Trophoblast cell (in vitro differentiated cells and primary cell): ENCODE data around the gene HLA-DMB. TPM values are rescaled to one million over a fixed set of nuclear protein-coding genes. Genes with fewer than 3 reads are reported as not detected.
A peak's percentile ranks its signal among the peaks of the same experiment; 100 is the strongest.

Experiments used
- DNase-seq, 2 donors: peaks; one replicate each; pipeline ENCODE4 v3.0.0-alpha.2; 2016
- H2AFZ ChIP-seq: 2 replicates; pipeline ENCODE4 v1.6.1; 2013; ENCODE audit warnings: low read length, moderate library complexity, mild to moderate bottlenecking; ENCODE audit not compliant: insufficient read depth, poor library complexity
- H2AK5ac ChIP-seq: 2 replicates; pipeline ENCODE4 v1.6.1; 2013; ENCODE audit warnings: mild to moderate bottlenecking, low read length
- H2BK120ac ChIP-seq: 2 replicates; pipeline ENCODE4 v1.6.1; 2013; ENCODE audit warnings: low read length, mild to moderate bottlenecking, moderate library complexity; ENCODE audit not compliant: insufficient read depth, poor library complexity
- H2BK12ac ChIP-seq: 2 replicates; pipeline ENCODE4 v1.6.1; 2013; ENCODE audit warnings: mild to moderate bottlenecking, low read length, moderate library complexity
- H2BK5ac ChIP-seq: 2 replicates; pipeline ENCODE4 v1.6.1; 2013; ENCODE audit warnings: low read length, low read depth, moderate library complexity, mild to moderate bottlenecking; ENCODE audit not compliant: poor library complexity
- H3K14ac ChIP-seq: 2 replicates; pipeline ENCODE4 v1.6.1; 2013; ENCODE audit warnings: mild to moderate bottlenecking, low read length
- H3K18ac ChIP-seq: 2 replicates; pipeline ENCODE4 v1.6.1; 2013; ENCODE audit warnings: mild to moderate bottlenecking, low read length
- H3K23ac ChIP-seq: 2 replicates; pipeline ENCODE4 v1.6.1; 2013; ENCODE audit warnings: low read length
- H3K27ac ChIP-seq: 2 replicates; pipeline ENCODE4 v1.5.1; 2013; ENCODE audit warnings: low read depth, mild to moderate bottlenecking, inconsistent platforms, low read length, moderate library complexity
- H3K27me3 ChIP-seq: 2 replicates; pipeline ENCODE4 v1.6.1; 2013; ENCODE audit warnings: inconsistent platforms, mild to moderate bottlenecking, low read length, moderate library complexity; ENCODE audit not compliant: insufficient read depth
- H3K36me3 ChIP-seq, 2 experiments: 1 replicate in 1 of 2; 2 replicates in 1 of 2; pipeline ENCODE4 v1.6.1; 2013; ENCODE audit warnings: low read length in 2 of 2, mild to moderate bottlenecking in 2 of 2, moderate library complexity in 1 of 2; ENCODE audit not compliant: insufficient read depth in 2 of 2, control insufficient read depth in 1 of 2
- H3K4ac ChIP-seq: 2 replicates; pipeline ENCODE4 v1.6.1; 2013; ENCODE audit warnings: low read depth, mild to moderate bottlenecking, low read length, moderate library complexity
- H3K4me1 ChIP-seq, 2 experiments: 1 replicate in 1 of 2; 2 replicates in 1 of 2; pipeline ENCODE4 v1.6.1; 2013; ENCODE audit warnings: low read length in 2 of 2, mild to moderate bottlenecking in 2 of 2, moderate library complexity in 1 of 2; ENCODE audit not compliant: insufficient read depth in 2 of 2, control insufficient read depth in 1 of 2
- H3K4me2 ChIP-seq: 2 replicates; pipeline ENCODE4 v1.6.1; 2013; ENCODE audit warnings: inconsistent platforms, mild to moderate bottlenecking, low read length, moderate library complexity
- H3K4me3 ChIP-seq: 2 replicates; pipeline ENCODE4 v1.5.1; 2013; ENCODE audit warnings: mild to moderate bottlenecking, low read depth, low read length, inconsistent platforms
- H3K79me1 ChIP-seq: one replicate; pipeline ENCODE4 v1.6.1; 2013; ENCODE audit warnings: low read length
- H3K79me2 ChIP-seq: 2 replicates; pipeline ENCODE4 v1.6.1; 2013; ENCODE audit warnings: low read length, mild to moderate bottlenecking; ENCODE audit not compliant: control insufficient read depth, insufficient read depth, poor library complexity
- H3K9ac ChIP-seq: 2 replicates; pipeline ENCODE4 v1.6.1; 2013; ENCODE audit warnings: mild to moderate bottlenecking, low read length
- H3K9me3 ChIP-seq: 2 replicates; pipeline ENCODE4 v1.6.1; 2013; ENCODE audit warnings: low read depth, mild to moderate bottlenecking, control low read depth, inconsistent platforms, low read length; ENCODE audit not compliant: insufficient read depth
- H4K12ac ChIP-seq: 2 replicates; pipeline ENCODE4 v1.6.1; 2013; ENCODE audit warnings: low read depth, mild to moderate bottlenecking, low read length, moderate library complexity
- H4K8ac ChIP-seq: 2 replicates; pipeline ENCODE4 v1.6.1; 2013; ENCODE audit warnings: low read depth, mild to moderate bottlenecking, low read length, moderate library complexity
- H4K91ac ChIP-seq: one replicate; pipeline ENCODE4 v1.6.1; 2013; ENCODE audit warnings: low read depth, mild to moderate bottlenecking, low read length, moderate library complexity
- WGBS: extraction: QIAGEN DNeasy Blood & Tissue Kit; methylation state at CpG from one replicate; pipeline ENCODE4 v1.1.7; 2013; ENCODE audit warnings: missing lambda C conversion rate; ENCODE audit not compliant: insufficient read length, insufficient coverage; ENCODE audit errors: extremely low coverage; 5-methylcytosine and 5-hydroxymethylcytosine counted together
- polyA plus RNA-seq: library from polyadenylated mRNA; stranded (reverse); fragments of 200-250 nt; gene quantifications from 2 replicates; pipeline ENCODE4 v1.2.3, GENCODE V29; 2013

Gene HLA-DMB
- 2.4 and 2.5 TPM in 2 replicates for polyA plus RNA-seq

DNA sequence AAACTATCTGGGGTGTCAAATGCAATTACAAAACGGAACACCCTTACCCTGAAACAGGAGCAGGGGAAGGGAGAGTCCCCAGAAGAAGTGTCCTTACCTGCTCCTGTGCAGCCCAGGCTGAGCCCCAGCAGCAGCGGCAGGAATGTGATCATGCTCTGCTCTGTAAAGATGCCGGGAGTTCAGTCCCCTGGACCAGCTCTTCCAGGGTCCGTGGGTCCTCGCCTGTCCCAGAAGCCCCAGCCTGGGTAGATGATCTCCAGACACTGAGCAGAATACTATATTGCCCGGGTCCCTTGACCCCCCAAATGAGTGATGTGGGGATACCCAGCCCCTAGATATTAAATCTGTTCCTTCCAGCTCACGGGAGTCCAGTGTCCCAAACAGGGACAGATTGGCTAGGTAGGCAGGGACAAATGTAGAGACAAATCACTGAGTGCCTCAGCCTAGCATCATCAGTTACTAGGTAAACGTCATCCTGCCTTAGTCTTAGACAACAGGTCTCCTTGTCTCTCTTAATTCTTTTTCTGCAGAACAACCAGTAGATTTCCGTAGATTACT is at the start of gene HLA-DMB:
Gene HLA-DMB, minus strand, starts transcription at position 373 of the 558 bp plus-strand sequence. Its CDS starts 221 bp downstream, at position 152.
- H3K4me3 ChIP-seq = no peak within 1 kb of the TSS
- no peak within 1 kb of the TSS for H2BK120ac ChIP-seq
- no peak within 1 kb of the TSS for H3K18ac ChIP-seq
- no peak within 1 kb of the TSS for H4K12ac ChIP-seq
- H3K14ac ChIP-seq = no peak within 1 kb of the TSS
- peak within 1 kb of the TSS; percentile 56 for H3K4me2 ChIP-seq
- no peaks in the 10 kb centered on the region for H3K4me1 ChIP-seq
- H2AK5ac ChIP-seq = no peak within 1 kb of the TSS
- H3K4ac ChIP-seq = no peak within 1 kb of the TSS
- no peaks in the 10 kb centered on the region for H3K79me2 ChIP-seq
- no peak within 1 kb of the TSS for H3K9ac ChIP-seq
- DNase-seq = peak; percentile 59 to 80
- no peak within 1 kb of the TSS for H3K27ac ChIP-seq
- H4K8ac ChIP-seq = no peak within 1 kb of the TSS
- no peaks in the 10 kb centered on the region for H3K79me1 ChIP-seq
- no peak within 1 kb of the TSS for H2AFZ ChIP-seq
- no peak within 1 kb of the TSS for H2BK5ac ChIP-seq
- no peaks in the 10 kb centered on the region for H3K9me3 ChIP-seq
- no CpG with 5 or more reads among the region's 9 CpGs for WGBS
- H3K27me3 ChIP-seq = no peaks in the 10 kb centered on the region
- no peak within 1 kb of the TSS for H4K91ac ChIP-seq
- no peak within 1 kb of the TSS for H2BK12ac ChIP-seq
- no peak within 1 kb of the TSS for H3K23ac ChIP-seq
- H3K36me3 ChIP-seq = no peaks in the 10 kb centered on the region

DNA sequence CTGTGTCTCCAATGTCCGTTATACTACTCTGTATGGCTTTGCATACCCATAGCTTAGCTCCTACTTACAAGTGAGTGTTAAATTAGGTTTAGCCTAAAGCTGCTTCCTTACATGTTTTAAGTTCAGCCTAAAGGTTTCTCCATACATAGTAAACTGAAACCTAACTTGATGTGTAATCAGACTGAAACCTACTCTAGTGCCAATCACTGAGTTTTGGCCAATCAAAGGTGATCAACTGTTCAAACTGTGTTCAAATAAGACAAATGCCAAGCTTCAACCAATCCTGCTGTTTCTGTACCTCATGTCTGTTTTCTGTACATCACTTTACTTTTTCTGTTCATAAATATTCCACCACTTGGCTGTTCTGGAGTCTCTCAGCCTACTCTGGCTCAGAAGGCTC is 48.5 kb upstream of the HLA-DMB start:
- no peak overlapping the region for H4K91ac ChIP-seq
- H2BK5ac ChIP-seq = no peak overlapping the region
- H3K4me3 ChIP-seq = no peak overlapping the region
- H3K9ac ChIP-seq = no peak overlapping the region
- H3K4me2 ChIP-seq = no peak overlapping the region
- H4K8ac ChIP-seq = no peak overlapping the region
- no peak overlapping the region for H3K27ac ChIP-seq
- no peak overlapping the region for H2AK5ac ChIP-seq
- H3K79me2 ChIP-seq = no peaks in the 10 kb centered on the region
- no peak overlapping the region for H2BK120ac ChIP-seq
- no peak overlapping the region for H3K4ac ChIP-seq
- no peaks in the 10 kb centered on the region for H3K79me1 ChIP-seq
- H2AFZ ChIP-seq = no peak overlapping the region
- H3K9me3 ChIP-seq = peaks cover 2% of the 10 kb centered on the region
- H3K18ac ChIP-seq = no peak overlapping the region
- no peaks in the 10 kb centered on the region for H3K27me3 ChIP-seq
- H4K12ac ChIP-seq = no peak overlapping the region
- no peak overlapping the region for H2BK12ac ChIP-seq
- no peak overlapping the region for H3K23ac ChIP-seq
- H3K4me1 ChIP-seq = no peaks in the 10 kb centered on the region
- H3K36me3 ChIP-seq = no peaks in the 10 kb centered on the region
- no CpG with 5 or more reads among the region's 1 CpG for WGBS
- no peak for DNase-seq
- no peak overlapping the region for H3K14ac ChIP-seq

DNA sequence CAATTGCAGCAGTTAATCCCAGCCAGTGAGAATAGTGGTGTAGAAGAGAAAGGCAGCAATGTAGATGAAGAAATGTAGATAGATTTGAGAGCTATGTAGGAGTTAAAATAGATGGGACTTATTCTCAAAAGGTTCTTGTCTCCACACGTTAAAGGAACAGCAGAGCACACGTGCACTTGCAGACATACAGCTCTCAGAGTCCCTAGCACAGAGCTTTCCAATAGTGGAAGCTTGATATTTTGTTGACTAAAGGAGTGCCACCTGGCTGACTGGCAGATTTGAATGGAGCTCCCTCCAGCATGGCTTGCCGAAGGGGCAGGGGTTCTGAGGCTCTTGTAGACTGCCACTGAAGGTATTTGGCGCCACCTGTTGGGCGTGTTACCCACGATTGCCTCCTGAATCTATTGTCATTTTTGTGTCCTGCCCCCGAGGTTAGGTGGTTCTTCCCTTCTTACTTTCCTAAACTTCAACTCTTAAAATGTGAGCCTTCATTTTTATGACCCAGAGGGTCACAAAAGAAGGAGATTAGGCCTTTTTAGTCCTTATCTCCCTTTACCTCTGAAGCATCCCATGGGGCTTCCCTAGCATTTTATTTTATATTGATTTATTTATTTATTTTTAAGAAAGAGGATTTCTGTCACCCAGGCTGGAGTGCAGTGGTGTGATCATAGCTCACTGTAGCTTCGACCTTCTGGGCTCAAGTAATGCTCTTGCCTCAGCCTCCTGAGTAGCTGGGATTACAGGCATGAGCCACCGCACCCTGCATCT is 44.0 kb upstream of the HLA-DMB start:
- H3K27me3 ChIP-seq = no peaks in the 10 kb centered on the region
- H3K14ac ChIP-seq = no peak overlapping the region
- no peak overlapping the region for H3K9ac ChIP-seq
- H2AK5ac ChIP-seq = no peak overlapping the region
- H3K23ac ChIP-seq = no peak overlapping the region
- no peak overlapping the region for H3K4me3 ChIP-seq
- no peak overlapping the region for H4K12ac ChIP-seq
- no CpG with 5 or more reads among the region's 9 CpGs for WGBS
- no peak overlapping the region for H2BK5ac ChIP-seq
- peak; percentile 86 to 93 for DNase-seq
- no peak overlapping the region for H2AFZ ChIP-seq
- no peak overlapping the region for H3K18ac ChIP-seq
- H3K27ac ChIP-seq = no peak overlapping the region
- no peaks in the 10 kb centered on the region for H3K79me2 ChIP-seq
- H3K4me2 ChIP-seq = no peak overlapping the region
- peaks cover 2% of the 10 kb centered on the region for H3K9me3 ChIP-seq
- H2BK120ac ChIP-seq = no peak overlapping the region
- H2BK12ac ChIP-seq = no peak overlapping the region
- no peaks in the 10 kb centered on the region for H3K79me1 ChIP-seq
- no peak overlapping the region for H4K91ac ChIP-seq
- no peaks in the 10 kb centered on the region for H3K4me1 ChIP-seq
- no peak overlapping the region for H3K4ac ChIP-seq
- peaks cover 14 to 16% of the 10 kb centered on the region in 2 experiments for H3K36me3 ChIP-seq
- no peak overlapping the region for H4K8ac ChIP-seq

DNA sequence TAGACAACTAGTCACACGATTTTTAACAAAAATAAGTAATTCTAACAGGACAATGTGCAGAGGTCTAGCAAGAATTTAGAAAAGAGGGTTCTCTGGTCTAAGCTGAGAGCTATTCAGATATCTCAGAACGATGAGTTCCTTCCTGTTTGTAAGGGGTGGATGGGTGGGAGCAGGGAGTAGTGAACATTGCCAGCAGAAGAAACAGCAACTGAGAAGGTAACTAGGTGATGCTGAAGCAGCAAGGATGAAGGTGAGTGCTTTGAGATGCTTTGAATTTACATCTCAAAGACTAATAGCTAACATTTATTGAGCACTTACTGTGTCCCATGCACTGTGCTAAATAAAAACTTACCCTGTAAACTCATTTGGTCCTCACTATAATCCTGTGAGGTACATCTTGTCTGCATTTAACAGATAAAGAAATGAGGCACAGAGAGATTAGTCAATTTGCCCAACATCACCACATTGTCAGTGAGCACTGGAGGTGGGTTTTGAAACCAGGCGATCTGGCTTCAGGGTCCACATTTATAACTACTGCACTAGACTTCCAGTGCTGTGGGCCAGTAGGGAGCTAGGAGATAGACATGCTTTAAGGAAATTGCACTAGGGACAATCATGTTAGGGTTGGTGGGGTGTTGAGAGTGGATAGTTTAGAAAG is 43.3 kb upstream of the HLA-DMB start:
- Histone ChIP-seq H4K91ac (no peak overlapping the region), H2BK5ac (no peak overlapping the region), H3K4me1 (no peaks in the 10 kb centered on the region), H4K12ac (no peak overlapping the region), H3K4me2 (no peak overlapping the region), H3K4ac (no peak overlapping the region), H3K27me3 (no peaks in the 10 kb centered on the region), H3K36me3 (peaks cover 18 to 22% of the 10 kb centered on the region in 2 experiments), H2AFZ (no peak overlapping the region), H2BK120ac (no peak overlapping the region), H2BK12ac (no peak overlapping the region), H3K14ac (no peak overlapping the region), H4K8ac (no peak overlapping the region), H3K79me2 (no peaks in the 10 kb centered on the region), H3K23ac (no peak overlapping the region), H3K18ac (no peak overlapping the region), H3K4me3 (no peak overlapping the region), H3K9me3 (peaks cover 2% of the 10 kb centered on the region), H3K79me1 (no peaks in the 10 kb centered on the region), H2AK5ac (no peak overlapping the region), H3K9ac (no peak overlapping the region), H3K27ac (no peak overlapping the region)
- no CpG with 5 or more reads among the region's 3 CpGs for WGBS
- peak in 1 of 2 donors; percentile 28 for DNase-seq
